ENCODE results near the gene CD247. TPM values are rescaled to one million over a fixed set of nuclear protein-coding genes. Genes with fewer than 3 reads are reported as not detected.

CD247 gene
- total and polyA plus RNA-seq, 9 of the 15 experiments (the other 6 are each of a cell fraction or from before 2014, with no cell fraction given), result 0.08 to 0.42 (median 0.28) TPM; not detected in 5

DNA sequence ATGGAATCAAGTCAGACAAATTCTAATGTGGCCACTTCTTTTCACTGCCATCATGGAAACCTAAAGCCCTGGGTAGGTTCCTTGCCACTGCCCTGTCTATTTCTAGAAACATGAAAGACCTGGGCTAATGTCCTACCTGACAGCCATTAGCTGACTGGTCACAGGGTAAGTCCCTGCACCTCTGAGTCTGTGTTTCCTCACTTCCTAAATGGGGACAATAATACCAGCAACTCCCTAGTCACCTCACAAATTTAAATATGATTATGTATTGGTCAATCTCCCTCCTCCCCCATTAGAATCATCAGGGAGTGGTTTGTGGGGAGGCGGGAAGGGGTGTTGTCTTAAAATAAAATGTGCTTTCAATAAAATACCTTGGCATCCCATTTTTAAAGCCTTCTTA is 33.0 kb upstream of the CD247 start (continued):
- TF ChIP-seq ZNF507 (tag; conservative IDR thresholded peaks at IDR 0.05), result no peak
- no peak for TF ChIP-seq ZEB2 (IDR thresholded peaks at IDR 0.05)
- TF ChIP-seq, protein P1, sequence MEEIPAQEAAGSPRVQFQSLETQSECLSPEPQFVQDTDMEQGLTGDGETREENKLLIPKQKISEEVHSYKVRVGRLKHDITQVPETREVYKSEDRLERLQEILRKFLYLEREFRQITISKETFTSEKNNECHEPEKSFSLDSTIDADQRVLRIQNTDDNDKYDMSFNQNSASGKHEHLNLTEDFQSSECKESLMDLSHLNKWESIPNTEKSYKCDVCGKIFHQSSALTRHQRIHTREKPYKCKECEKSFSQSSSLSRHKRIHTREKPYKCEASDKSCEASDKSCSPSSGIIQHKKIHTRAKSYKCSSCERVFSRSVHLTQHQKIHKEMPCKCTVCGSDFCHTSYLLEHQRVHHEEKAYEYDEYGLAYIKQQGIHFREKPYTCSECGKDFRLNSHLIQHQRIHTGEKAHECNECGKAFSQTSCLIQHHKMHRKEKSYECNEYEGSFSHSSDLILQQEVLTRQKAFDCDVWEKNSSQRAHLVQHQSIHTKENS (CRISPR knock-in tag; IDR thresholded peaks at IDR 0.05), result no peak
- TF ChIP-seq NCOR1 (IDR thresholded peaks at IDR 0.05), result no peak
- 0 out of 2 replicates have a peak, but pooled peaks have one; percentile 24 for TF ChIP-seq ETV5 (CRISPR knock-in tag; IDR thresholded peaks at IDR 0.05; ENCODE audit: low read depth)
- TF ChIP-seq TRIM28 (IDR thresholded peaks at IDR 0.05), result no peak
- TF ChIP-seq, protein P2, sequence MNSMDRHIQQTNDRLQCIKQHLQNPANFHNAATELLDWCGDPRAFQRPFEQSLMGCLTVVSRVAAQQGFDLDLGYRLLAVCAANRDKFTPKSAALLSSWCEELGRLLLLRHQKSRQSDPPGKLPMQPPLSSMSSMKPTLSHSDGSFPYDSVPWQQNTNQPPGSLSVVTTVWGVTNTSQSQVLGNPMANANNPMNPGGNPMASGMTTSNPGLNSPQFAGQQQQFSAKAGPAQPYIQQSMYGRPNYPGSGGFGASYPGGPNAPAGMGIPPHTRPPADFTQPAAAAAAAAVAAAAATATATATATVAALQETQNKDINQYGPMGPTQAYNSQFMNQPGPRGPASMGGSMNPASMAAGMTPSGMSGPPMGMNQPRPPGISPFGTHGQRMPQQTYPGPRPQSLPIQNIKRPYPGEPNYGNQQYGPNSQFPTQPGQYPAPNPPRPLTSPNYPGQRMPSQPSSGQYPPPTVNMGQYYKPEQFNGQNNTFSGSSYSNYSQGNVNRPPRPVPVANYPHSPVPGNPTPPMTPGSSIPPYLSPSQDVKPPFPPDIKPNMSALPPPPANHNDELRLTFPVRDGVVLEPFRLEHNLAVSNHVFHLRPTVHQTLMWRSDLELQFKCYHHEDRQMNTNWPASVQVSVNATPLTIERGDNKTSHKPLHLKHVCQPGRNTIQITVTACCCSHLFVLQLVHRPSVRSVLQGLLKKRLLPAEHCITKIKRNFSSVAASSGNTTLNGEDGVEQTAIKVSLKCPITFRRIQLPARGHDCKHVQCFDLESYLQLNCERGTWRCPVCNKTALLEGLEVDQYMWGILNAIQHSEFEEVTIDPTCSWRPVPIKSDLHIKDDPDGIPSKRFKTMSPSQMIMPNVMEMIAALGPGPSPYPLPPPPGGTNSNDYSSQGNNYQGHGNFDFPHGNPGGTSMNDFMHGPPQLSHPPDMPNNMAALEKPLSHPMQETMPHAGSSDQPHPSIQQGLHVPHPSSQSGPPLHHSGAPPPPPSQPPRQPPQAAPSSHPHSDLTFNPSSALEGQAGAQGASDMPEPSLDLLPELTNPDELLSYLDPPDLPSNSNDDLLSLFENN (IDR thresholded peaks at IDR 0.05; ENCODE audit: low read depth in 2 of 2, low read length in 2 of 2), result no peak
- TF ChIP-seq CBX8 (IDR thresholded peaks at IDR 0.05; ENCODE audit: borderline replicate concordance, extremely low read depth, low read depth, low read length, poor library complexity, severe bottlenecking), result no peak
- peak; percentile 43; the same call in 1 of the 2 replicates for TF ChIP-seq SUPT5H (IDR thresholded peaks at IDR 0.05)
- no peak for TF ChIP-seq BCL6 (CRISPR knock-in tag; IDR thresholded peaks at IDR 0.05)
- TF ChIP-seq CSDE1 (IDR thresholded peaks at IDR 0.05), result no peak
- TF ChIP-seq ZNF766 (CRISPR knock-in tag; conservative IDR thresholded peaks at IDR 0.05), result no peak
- TF ChIP-seq, protein P3, sequence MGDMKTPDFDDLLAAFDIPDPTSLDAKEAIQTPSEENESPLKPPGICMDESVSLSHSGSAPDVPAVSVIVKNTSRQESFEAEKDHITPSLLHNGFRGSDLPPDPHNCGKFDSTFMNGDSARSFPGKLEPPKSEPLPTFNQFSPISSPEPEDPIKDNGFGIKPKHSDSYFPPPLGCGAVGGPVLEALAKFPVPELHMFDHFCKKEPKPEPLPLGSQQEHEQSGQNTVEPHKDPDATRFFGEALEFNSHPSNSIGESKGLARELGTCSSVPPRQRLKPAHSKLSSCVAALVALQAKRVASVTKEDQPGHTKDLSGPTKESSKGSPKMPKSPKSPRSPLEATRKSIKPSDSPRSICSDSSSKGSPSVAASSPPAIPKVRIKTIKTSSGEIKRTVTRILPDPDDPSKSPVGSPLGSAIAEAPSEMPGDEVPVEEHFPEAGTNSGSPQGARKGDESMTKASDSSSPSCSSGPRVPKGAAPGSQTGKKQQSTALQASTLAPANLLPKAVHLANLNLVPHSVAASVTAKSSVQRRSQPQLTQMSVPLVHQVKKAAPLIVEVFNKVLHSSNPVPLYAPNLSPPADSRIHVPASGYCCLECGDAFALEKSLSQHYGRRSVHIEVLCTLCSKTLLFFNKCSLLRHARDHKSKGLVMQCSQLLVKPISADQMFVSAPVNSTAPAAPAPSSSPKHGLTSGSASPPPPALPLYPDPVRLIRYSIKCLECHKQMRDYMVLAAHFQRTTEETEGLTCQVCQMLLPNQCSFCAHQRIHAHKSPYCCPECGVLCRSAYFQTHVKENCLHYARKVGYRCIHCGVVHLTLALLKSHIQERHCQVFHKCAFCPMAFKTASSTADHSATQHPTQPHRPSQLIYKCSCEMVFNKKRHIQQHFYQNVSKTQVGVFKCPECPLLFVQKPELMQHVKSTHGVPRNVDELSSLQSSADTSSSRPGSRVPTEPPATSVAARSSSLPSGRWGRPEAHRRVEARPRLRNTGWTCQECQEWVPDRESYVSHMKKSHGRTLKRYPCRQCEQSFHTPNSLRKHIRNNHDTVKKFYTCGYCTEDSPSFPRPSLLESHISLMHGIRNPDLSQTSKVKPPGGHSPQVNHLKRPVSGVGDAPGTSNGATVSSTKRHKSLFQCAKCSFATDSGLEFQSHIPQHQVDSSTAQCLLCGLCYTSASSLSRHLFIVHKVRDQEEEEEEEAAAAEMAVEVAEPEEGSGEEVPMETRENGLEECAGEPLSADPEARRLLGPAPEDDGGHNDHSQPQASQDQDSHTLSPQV (IDR thresholded peaks at IDR 0.05), result peak; percentile 20; the same call in 1 of the 2 replicates
- no peak for TF ChIP-seq KAT2B (IDR thresholded peaks at IDR 0.05; ENCODE audit: low read depth, low read length)
- TF ChIP-seq POLR3G (IDR thresholded peaks at IDR 0.05; ENCODE audit: extremely low read depth, insufficient read length, insufficient replicate concordance), result no peak
- peak; percentile 71 for TF ChIP-seq ZNF263 (CRISPR knock-in tag; IDR thresholded peaks at IDR 0.05; ENCODE audit: borderline replicate concordance)
- TF ChIP-seq, protein P4, sequence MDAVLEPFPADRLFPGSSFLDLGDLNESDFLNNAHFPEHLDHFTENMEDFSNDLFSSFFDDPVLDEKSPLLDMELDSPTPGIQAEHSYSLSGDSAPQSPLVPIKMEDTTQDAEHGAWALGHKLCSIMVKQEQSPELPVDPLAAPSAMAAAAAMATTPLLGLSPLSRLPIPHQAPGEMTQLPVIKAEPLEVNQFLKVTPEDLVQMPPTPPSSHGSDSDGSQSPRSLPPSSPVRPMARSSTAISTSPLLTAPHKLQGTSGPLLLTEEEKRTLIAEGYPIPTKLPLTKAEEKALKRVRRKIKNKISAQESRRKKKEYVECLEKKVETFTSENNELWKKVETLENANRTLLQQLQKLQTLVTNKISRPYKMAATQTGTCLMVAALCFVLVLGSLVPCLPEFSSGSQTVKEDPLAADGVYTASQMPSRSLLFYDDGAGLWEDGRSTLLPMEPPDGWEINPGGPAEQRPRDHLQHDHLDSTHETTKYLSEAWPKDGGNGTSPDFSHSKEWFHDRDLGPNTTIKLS (IDR thresholded peaks at IDR 0.05; ENCODE audit: borderline replicate concordance, low read depth), result 0 out of 2 replicates have a peak, but pooled peaks have one; percentile 6
- no peak for TF ChIP-seq TAF1 (IDR thresholded peaks at IDR 0.05; ENCODE audit: control insufficient read depth, extremely low read depth, insufficient read depth, low read length, severe bottlenecking)
